ENCODE measurements around the gene OGG1. TPM values are rescaled to one million over a fixed set of nuclear protein-coding genes. Genes with fewer than 3 reads are reported as not detected.

Gene OGG1
- total and polyA plus RNA-seq, 10 of the 15 experiments (the other 5 are each of a cell fraction or from before 2014, with no cell fraction given): 4.8 to 38.8 (median 27.2) TPM

DNA sequence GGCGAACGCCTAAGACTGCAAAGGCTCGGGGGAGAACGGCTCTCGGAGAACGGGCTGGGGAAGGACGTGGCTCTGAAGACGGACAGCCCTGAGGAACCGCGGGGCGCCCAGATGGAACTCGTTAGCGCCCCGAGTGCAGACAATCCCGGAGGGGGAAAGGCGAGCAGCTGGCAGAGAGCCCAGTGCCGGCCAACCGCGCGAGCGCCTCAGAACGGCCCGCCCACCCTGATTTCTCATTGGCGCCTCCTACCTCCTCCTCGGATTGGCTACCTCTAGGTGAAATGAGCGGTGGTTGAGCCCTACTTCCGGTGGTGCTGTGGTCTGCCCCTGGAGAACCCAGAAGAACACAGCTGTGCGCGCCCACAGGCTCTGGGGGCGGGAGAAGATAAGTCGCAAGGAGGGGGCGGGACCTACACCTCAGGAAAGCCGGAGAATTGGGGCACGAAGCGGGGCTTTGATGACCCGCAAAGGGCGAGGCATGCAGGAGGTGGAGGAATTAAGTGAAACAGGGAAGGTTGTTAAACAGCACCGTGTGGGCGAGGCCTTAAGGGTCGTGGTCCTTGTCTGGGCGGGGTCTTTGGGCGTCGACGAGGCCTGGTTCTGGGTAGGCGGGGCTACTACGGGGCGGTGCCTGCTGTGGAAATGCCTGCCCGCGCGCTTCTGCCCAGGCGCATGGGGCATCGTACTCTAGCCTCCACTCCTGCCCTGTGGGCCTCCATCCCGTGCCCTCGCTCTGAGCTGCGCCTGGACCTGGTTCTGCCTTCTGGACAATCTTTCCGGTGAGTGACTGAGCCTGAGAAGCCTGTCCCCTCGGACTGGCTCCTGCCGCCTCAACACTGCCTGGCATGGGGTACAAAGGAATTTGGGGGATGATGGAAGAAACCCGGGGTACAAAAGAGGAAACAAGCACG lies at the start of gene OGG1 (continued):
- TF ChIP-seq HDAC6 (IDR thresholded peaks at IDR 0.05; ENCODE audit: unreplicated experiment) (no peak), RCOR1 (conservative IDR thresholded peaks at IDR 0.05; ENCODE audit: low read depth, low read length) (no peak), SRF (IDR thresholded peaks at IDR 0.05; ENCODE audit: low read depth in 2 of 2, low read length in 2 of 2) (no peak), EZH2 (IDR thresholded peaks at IDR 0.05; ENCODE audit: borderline replicate concordance, control insufficient read depth, low read depth, low read length) (no peak), NFYB (IDR thresholded peaks at IDR 0.05; ENCODE audit: insufficient read depth, low read depth, low read length) (peak; percentile 91), PAX5 (IDR thresholded peaks at IDR 0.05; ENCODE audit: borderline replicate concordance, low read depth, low read length) (peak; percentile 4; the same call in 1 of the 2 replicates), TARDBP (IDR thresholded peaks at IDR 0.05; ENCODE audit: borderline replicate concordance) (no peak), RUNX3 (IDR thresholded peaks at IDR 0.05; ENCODE audit: low read length) (peak; percentile 93), JUNB (IDR thresholded peaks at IDR 0.05) (no peak), RFX5 (IDR thresholded peaks at IDR 0.05; ENCODE audit: low read depth, low read length) (no peak), SIX5 (IDR thresholded peaks at IDR 0.05; ENCODE audit: low read depth, low read length, severe bottlenecking) (no peak), BMI1 (IDR thresholded peaks at IDR 0.05; ENCODE audit: borderline replicate concordance) (no peak), KLF5 (IDR thresholded peaks at IDR 0.05; ENCODE audit: partially characterized antibody) (no peak), MXI1 (IDR thresholded peaks at IDR 0.05; ENCODE audit: low read depth, low read length) (peak; percentile 72), CBX5 (IDR thresholded peaks at IDR 0.05; ENCODE audit: low read depth) (no peak), STAT1 (conservative IDR thresholded peaks at IDR 0.05) (no peak), POU2F2 (IDR thresholded peaks at IDR 0.05; ENCODE audit: borderline replicate concordance, low read depth, low read length) (no peak)
- TF ChIP-seq, protein P1, sequence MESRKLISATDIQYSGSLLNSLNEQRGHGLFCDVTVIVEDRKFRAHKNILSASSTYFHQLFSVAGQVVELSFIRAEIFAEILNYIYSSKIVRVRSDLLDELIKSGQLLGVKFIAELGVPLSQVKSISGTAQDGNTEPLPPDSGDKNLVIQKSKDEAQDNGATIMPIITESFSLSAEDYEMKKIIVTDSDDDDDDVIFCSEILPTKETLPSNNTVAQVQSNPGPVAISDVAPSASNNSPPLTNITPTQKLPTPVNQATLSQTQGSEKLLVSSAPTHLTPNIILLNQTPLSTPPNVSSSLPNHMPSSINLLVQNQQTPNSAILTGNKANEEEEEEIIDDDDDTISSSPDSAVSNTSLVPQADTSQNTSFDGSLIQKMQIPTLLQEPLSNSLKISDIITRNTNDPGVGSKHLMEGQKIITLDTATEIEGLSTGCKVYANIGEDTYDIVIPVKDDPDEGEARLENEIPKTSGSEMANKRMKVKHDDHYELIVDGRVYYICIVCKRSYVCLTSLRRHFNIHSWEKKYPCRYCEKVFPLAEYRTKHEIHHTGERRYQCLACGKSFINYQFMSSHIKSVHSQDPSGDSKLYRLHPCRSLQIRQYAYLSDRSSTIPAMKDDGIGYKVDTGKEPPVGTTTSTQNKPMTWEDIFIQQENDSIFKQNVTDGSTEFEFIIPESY (IDR thresholded peaks at IDR 0.05): no peak

Measured in GM12878 (cell line).